GM23248 (cell line): ENCODE measurements around the gene TLL2.

Experiments used
- EZH2 ChIP-seq: fragments of 200-600 bp; sonication (generic); IDR thresholded peaks from 2 replicates; pipeline ENCODE4 v1.6.1; 2018; ENCODE audit warnings: antibody characterized with exemption, mild to moderate bottlenecking; ENCODE audit not compliant: insufficient read depth, poor library complexity, severe bottlenecking
- EZH2phosphoT487 ChIP-seq: fragments of 200-600 bp; sonication (generic); IDR thresholded peaks from 2 replicates; pipeline ENCODE4 v1.6.1; 2018; ENCODE audit warnings: antibody characterized with exemption, moderate library complexity, mild to moderate bottlenecking, low read depth; ENCODE audit not compliant: insufficient read depth

GRCh38 chr10:96511044-96511945 is 2.4 kb downstream of the TLL2 start:
- TF ChIP-seq EZH2 (no peak), EZH2phosphoT487 (no peak)
